ENCODE results near the gene SPTBN4. TPM values are rescaled to one million over a fixed set of nuclear protein-coding genes. Genes with fewer than 3 reads are reported as not detected.

Gene SPTBN4
- total and polyA plus RNA-seq, 2 of the 4 experiments (the other 2 are of a cell fraction): 0.72 to 0.91 TPM

DNA sequence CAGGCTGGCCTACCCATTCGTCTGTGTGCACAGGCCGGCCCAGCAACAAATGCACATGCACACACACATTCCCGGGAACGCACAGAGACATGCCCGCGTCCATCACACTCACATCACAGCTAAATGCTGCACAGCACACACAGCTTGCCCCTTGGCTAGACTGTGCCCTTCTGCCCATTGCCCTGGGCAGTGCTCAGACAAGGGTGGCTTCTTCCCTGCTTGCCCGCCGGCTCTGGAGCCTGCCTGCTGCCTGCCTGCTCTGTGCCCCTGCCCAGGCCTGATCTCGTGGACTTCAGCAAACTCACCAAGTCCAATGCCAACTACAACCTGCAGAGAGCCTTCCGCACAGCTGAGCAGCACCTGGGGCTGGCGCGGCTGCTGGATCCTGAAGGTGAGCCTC lies 30.4 kb downstream of the SPTBN4 start:
- dilution Hi-C loops (cut with HindIII; ENCODE audit: low sequenced_read_pairs, unreplicated experiment): no loop called here
- no TSS peak for BruUV-seq (replicated peaks)
- H3K18ac ChIP-seq (ENCODE audit: low read depth, low read length): no peak overlapping the region
- peaks cover 21% of the 10 kb centered on the region for H3K27me3 ChIP-seq (ENCODE audit: control insufficient read depth, insufficient read depth, low read length)
- no peak overlapping the region for H3K14ac ChIP-seq (replicated peaks; ENCODE audit: low read depth, low read length)
- H2AFZ ChIP-seq (replicated peaks; ENCODE audit: low read length, poor library complexity): peak overlapping the region; percentile 43
- WGBS, 2 experiments (ENCODE audit: extremely low coverage in 2 of 2, insufficient read length in 1 of 2): no CpG with 5 or more reads among the region's 12 CpGs
- TF ChIP-seq FOS (IDR thresholded peaks at IDR 0.05; ENCODE audit: low read depth, low read length) (no peak), RCOR1 (IDR thresholded peaks at IDR 0.05; ENCODE audit: insufficient replicate concordance, low read length) (no peak), CEBPB (IDR thresholded peaks at IDR 0.05; ENCODE audit: low read depth, low read length) (no peak), CHD1 (IDR thresholded peaks at IDR 0.05; ENCODE audit: low read depth, low read length) (no peak), BHLHE40 (IDR thresholded peaks at IDR 0.05; ENCODE audit: low read depth, low read length) (no peak)
- TF ChIP-seq, protein P1, sequence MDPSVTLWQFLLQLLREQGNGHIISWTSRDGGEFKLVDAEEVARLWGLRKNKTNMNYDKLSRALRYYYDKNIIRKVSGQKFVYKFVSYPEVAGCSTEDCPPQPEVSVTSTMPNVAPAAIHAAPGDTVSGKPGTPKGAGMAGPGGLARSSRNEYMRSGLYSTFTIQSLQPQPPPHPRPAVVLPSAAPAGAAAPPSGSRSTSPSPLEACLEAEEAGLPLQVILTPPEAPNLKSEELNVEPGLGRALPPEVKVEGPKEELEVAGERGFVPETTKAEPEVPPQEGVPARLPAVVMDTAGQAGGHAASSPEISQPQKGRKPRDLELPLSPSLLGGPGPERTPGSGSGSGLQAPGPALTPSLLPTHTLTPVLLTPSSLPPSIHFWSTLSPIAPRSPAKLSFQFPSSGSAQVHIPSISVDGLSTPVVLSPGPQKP (IDR thresholded peaks at IDR 0.05; ENCODE audit: borderline replicate concordance, low read depth, low read length): no peak
- H4K20me1 ChIP-seq (ENCODE audit: insufficient read depth, low read length): no peaks in the 10 kb centered on the region
- peaks cover 2% of the 10 kb centered on the region; the same call in 1 of the 2 replicates for H3K9me3 ChIP-seq (ENCODE audit: control insufficient read depth, insufficient read depth, low read length)
- no peak overlapping the region for H3K4me2 ChIP-seq (ENCODE audit: low read depth, low read length)
- intact Hi-C loops (cut with micrococcal nuclease): no loop called here
- H2BK5ac ChIP-seq (ENCODE audit: low read depth, low read length, poor library complexity, severe bottlenecking): no peak overlapping the region
- no peak overlapping the region for H3K27ac ChIP-seq (ENCODE audit: insufficient read depth, low read length)
- H3K23ac ChIP-seq (ENCODE audit: low read depth, low read length): no peak overlapping the region
- H3K36me3 ChIP-seq (ENCODE audit: control insufficient read depth, insufficient read depth, low read length): no peaks in the 10 kb centered on the region
- no peak overlapping the region for H2BK15ac ChIP-seq (ENCODE audit: low read depth, low read length)
- no peak overlapping the region for H3K9ac ChIP-seq (ENCODE audit: low read depth, low read length)
- no peak for DNase-seq
- no peak overlapping the region for H3K4me3 ChIP-seq (ENCODE audit: insufficient read depth, low read depth, low read length)
- ATAC-seq (ENCODE audit: low read depth): no peak
- H2BK20ac ChIP-seq (ENCODE audit: low read depth, low read length): no peak overlapping the region
- no peaks in the 10 kb centered on the region for H3K79me1 ChIP-seq (ENCODE audit: low read depth in 1 of 2, low read length in 2 of 2)
- H4K5ac ChIP-seq (ENCODE audit: low read depth, low read length): no peak overlapping the region
- no peak overlapping the region for H4K91ac ChIP-seq (ENCODE audit: insufficient read depth, low read depth, low read length)
- ChIA-PET CTCF (no interaction called here), POLR2A (ENCODE audit: unreplicated experiment) (no interaction called here)
- H3K9me1 ChIP-seq (ENCODE audit: insufficient read depth, low read length): no peaks in the 10 kb centered on the region
- no peaks in the 10 kb centered on the region for H3K4me1 ChIP-seq (ENCODE audit: control insufficient read depth, insufficient read depth, low read length)
- no peak overlapping the region for H2AK9ac ChIP-seq (replicated peaks; ENCODE audit: low read depth, low read length, poor library complexity)
- no peak overlapping the region for H2BK120ac ChIP-seq (ENCODE audit: low read depth, low read length)
- in situ Hi-C loops (cut with MboI; ENCODE audit: low sequenced_read_pairs): no loop called here
- no peak overlapping the region for H4K8ac ChIP-seq (ENCODE audit: low read depth in 2 of 2, low read length in 2 of 2)
- H2AK5ac ChIP-seq (ENCODE audit: low read depth, low read length): no peak overlapping the region
- H3K4ac ChIP-seq (ENCODE audit: low read depth, low read length): no peak overlapping the region
- H3K56ac ChIP-seq (ENCODE audit: extremely low read depth, insufficient read depth, low read length): no peak overlapping the region
